Osteocyte (in vitro differentiated cells): ENCODE data around the gene EPAS1. TPM values are rescaled to one million over a fixed set of nuclear protein-coding genes. Genes with fewer than 3 reads are reported as not detected.

ENCODE experiments used
- DNase-seq: peaks from one replicate; pipeline ENCODE4 v3.0.0; 2021; ENCODE audit warnings: mixed read lengths; ENCODE audit not compliant: unreplicated experiment; ENCODE audit errors: extremely low spot score
- H3K27ac Mint-ChIP-seq: one replicate; pipeline ENCODE4 v1.8.0; 2021; ENCODE audit warnings: mild to moderate bottlenecking, mixed read lengths; ENCODE audit not compliant: unreplicated experiment
- H3K27me3 Mint-ChIP-seq: one replicate; pipeline ENCODE4 v1.8.0; 2021; ENCODE audit warnings: mixed read lengths; ENCODE audit not compliant: unreplicated experiment
- H3K36me3 Mint-ChIP-seq: one replicate; pipeline ENCODE4 v1.8.0; 2021; ENCODE audit warnings: mixed read lengths; ENCODE audit not compliant: unreplicated experiment
- H3K4me1 Mint-ChIP-seq: one replicate; pipeline ENCODE4 v1.8.0; 2021; ENCODE audit warnings: mixed read lengths; ENCODE audit not compliant: unreplicated experiment
- H3K4me3 Mint-ChIP-seq: one replicate; pipeline ENCODE4 v1.8.0; 2021; ENCODE audit warnings: mild to moderate bottlenecking, moderate library complexity, mixed read lengths; ENCODE audit not compliant: unreplicated experiment
- H3K9me3 Mint-ChIP-seq: one replicate; pipeline ENCODE4 v1.8.0; 2021; ENCODE audit warnings: mixed read lengths; ENCODE audit not compliant: unreplicated experiment
- total RNA-seq: library from RNA; stranded (reverse); gene quantifications from 2 replicates; pipeline ENCODE4 v1.2.1, GENCODE V29; 2021
- TF ChIP-seq, protein P1 (sequence below): fragments of 200-600 bp; sonication (generic); IDR thresholded peaks from 2 replicates; pipeline ENCODE4 v1.5.0; 2021; ENCODE audit warnings: antibody characterized with exemption, mild to moderate bottlenecking, moderate library complexity

The EPAS1 gene
- total RNA-seq, 1 donor from 2014 or later, result 14.1 TPM

DNA sequence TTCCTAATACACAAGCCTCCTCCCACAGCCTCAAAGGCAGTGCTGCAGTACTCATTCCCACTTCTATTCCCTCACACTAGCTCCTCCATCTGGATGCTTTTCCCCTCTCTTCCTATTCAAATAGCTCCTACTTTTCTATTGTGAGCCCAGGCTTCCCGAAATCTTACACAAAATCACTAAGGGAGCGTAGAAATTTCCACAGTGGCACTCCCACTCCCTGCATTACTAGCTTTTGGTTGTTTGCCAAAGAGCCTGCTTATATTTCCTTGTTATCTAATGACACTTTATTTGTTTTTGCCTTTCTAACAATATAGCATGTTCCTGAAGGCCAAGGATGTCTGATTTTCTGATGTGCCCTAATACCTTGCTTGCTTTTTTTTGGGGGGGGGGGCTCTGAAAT lies 10.9 kb downstream of the EPAS1 start:
- Mint-ChIP-seq H3K4me1 (no peaks in the 10 kb centered on the region), H3K36me3 (peaks cover 3% of the 10 kb centered on the region), H3K27ac (no peak overlapping the region), H3K4me3 (no peak overlapping the region), H3K9me3 (peaks cover 8% of the 10 kb centered on the region), H3K27me3 (peaks cover 20% of the 10 kb centered on the region)
- TF ChIP-seq, protein P1, sequence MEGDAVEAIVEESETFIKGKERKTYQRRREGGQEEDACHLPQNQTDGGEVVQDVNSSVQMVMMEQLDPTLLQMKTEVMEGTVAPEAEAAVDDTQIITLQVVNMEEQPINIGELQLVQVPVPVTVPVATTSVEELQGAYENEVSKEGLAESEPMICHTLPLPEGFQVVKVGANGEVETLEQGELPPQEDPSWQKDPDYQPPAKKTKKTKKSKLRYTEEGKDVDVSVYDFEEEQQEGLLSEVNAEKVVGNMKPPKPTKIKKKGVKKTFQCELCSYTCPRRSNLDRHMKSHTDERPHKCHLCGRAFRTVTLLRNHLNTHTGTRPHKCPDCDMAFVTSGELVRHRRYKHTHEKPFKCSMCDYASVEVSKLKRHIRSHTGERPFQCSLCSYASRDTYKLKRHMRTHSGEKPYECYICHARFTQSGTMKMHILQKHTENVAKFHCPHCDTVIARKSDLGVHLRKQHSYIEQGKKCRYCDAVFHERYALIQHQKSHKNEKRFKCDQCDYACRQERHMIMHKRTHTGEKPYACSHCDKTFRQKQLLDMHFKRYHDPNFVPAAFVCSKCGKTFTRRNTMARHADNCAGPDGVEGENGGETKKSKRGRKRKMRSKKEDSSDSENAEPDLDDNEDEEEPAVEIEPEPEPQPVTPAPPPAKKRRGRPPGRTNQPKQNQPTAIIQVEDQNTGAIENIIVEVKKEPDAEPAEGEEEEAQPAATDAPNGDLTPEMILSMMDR, result no peak
- DNase-seq, result no peak

DNA sequence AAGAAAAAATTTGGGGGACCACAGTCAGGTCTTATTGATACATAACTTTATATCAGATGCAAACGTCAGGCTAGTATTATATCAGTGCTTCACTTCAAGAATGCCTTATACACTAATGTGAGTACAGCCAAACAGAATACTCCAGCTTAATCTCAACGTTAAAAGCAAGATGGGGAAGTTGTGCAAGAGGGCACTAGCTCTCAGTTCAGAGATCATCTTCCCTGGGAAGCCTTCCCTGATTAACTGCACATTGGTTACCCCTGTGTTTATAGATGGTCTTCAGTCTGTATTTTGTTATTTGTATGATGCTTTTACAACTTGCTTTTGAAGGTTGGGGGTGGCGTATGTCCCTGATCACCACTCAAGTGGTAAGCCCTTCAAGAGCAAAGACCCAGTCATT lies 11.4 kb downstream of the EPAS1 start:
- Mint-ChIP-seq H3K36me3 (peaks cover 3% of the 10 kb centered on the region), H3K27ac (no peak overlapping the region), H3K27me3 (peaks cover 15% of the 10 kb centered on the region), H3K4me1 (no peaks in the 10 kb centered on the region), H3K4me3 (no peak overlapping the region), H3K9me3 (peaks cover 8% of the 10 kb centered on the region)
- no peak for DNase-seq
- TF ChIP-seq, protein P1, result no peak

DNA sequence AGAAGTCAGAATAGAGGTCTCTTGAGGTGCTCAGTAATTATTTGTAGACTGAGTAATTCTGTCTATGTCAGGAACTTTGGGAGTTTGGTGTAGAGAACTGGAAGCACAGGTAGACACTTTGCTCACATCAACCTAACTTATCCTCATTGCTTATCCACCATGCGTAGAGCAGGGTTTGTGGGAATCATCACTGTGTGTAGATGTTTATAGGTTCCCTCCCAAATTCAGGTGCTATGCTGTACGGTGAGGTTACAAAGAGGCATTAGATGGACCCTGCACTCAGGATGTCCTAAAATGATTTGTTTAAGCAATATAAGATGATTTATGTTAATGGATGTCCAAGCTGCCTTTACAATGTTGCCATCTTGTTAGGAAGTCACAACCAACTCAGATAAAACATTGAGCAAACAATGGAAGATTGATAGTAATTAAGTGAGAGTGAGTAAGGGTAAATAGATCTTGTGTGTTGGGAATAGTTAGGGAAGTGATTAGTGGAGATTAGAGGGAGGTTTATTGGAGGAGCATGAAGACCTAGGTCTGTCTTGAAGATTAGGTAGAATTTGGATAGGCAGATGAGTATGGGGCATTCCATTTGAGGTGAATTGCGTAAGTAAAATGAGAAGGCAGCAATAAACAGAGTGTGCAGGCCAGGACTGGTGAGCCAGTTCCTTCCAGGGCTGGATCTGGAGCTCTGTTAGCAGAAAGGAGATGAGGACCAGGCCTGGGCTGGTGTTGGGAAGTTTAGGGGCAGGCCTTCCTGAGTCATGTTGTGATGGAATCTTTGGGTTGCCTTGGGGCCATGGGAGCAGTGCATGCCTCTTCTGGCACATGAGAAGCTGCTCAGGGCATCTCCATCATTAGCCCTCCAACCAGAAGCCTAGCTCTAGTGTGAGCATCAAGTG lies 12.1 kb downstream of the EPAS1 start:
- no peak for DNase-seq
- Mint-ChIP-seq H3K4me3 (no peak overlapping the region), H3K36me3 (peaks cover 3% of the 10 kb centered on the region), H3K4me1 (no peaks in the 10 kb centered on the region), H3K9me3 (peaks cover 8% of the 10 kb centered on the region), H3K27ac (no peak overlapping the region), H3K27me3 (peaks cover 9% of the 10 kb centered on the region)
- TF ChIP-seq, protein P1, result no peak

DNA sequence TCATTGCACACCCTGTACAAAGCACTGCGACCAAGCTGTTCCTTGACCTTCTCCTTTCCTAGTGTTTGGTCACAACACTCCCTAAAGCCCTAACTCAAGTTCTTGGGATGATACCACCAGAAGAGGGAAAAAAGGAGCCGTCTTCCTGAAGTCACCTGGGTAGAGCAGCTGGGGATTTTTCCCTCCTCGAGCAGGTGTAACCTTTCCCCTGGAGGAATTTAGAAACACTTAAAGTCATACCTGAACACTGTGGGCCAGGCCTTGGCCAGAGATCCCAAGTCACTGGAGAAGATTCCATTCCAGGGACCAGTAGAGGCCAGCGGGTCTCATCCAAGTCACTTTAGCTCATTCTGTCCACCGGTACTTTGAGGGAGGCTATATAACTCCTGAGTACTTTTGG lies 13.2 kb downstream of the EPAS1 start:
- TF ChIP-seq, protein P1, result no peak
- H3K27ac Mint-ChIP-seq, result no peak overlapping the region
- H3K4me1 Mint-ChIP-seq, result peaks cover 5% of the 10 kb centered on the region
- H3K4me3 Mint-ChIP-seq, result no peak overlapping the region
- H3K9me3 Mint-ChIP-seq, result peaks cover under 1% of the 10 kb centered on the region
- peaks cover 3% of the 10 kb centered on the region for H3K27me3 Mint-ChIP-seq
- H3K36me3 Mint-ChIP-seq, result no peaks in the 10 kb centered on the region
- no peak for DNase-seq

DNA sequence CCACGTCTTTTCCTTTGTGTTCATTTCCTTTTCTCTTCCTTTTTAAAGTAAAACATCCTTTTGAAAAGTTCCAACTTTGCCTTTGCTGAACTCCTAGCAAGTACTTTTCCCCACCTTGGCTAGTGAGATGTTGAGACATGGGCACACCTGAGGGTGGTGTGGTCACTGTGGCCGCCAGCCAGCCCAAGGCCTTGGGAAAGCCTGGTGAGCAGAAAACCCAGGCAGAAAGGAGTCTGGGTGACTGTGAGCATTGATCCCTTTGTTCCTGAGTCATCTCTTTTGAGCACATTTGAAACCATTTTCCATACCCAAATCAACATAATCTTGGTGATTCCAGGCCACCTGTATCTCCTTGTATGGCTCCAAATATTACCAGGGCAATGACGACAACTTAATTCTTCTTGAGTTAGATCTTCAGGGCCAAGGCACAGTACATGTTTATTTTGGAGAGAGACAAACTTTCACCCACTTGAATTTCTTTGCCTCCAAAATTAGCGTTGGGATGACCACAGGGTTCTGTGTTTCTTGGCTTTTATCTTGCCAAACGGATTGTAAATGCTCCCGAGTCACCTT lies 14.5 kb downstream of the EPAS1 start:
- Mint-ChIP-seq H3K4me3 (no peak overlapping the region), H3K4me1 (peaks cover 9% of the 10 kb centered on the region), H3K36me3 (no peaks in the 10 kb centered on the region), H3K27me3 (no peaks in the 10 kb centered on the region), H3K27ac (no peak overlapping the region), H3K9me3 (no peaks in the 10 kb centered on the region)
- no peak for DNase-seq
- TF ChIP-seq, protein P1, result no peak
